Gastroesophageal sphincter (tissue), 4 donors: ENCODE results near the gene SPAG16. TPM values are rescaled to one million over a fixed set of nuclear protein-coding genes. Genes with fewer than 3 reads are reported as not detected.

Experiments used
- ATAC-seq: fragments of 150-250 bp; one replicate; pipeline ENCODE4 v1.9.1; 2016; ENCODE audit warnings: mild to moderate bottlenecking, moderate library complexity
- H3K27ac ChIP-seq, 4 donors: fragments of 200-600 bp; sonication (generic) in 3 of 4; 1 replicate in 3 of 4; 2 replicates in 1 of 4; pipeline ENCODE4 v1.5.1; 2016 to 2019
- H3K27me3 ChIP-seq: fragments of 200-600 bp; sonication (generic); one replicate; pipeline ENCODE4 v1.5.1; 2019
- H3K36me3 ChIP-seq, 2 donors: fragments of 200-600 bp; sonication (generic); one replicate each; pipeline ENCODE4 v1.5.1; 2019; ENCODE audit warnings: control low read depth in 1 of 2
- H3K4me1 ChIP-seq, 3 donors: fragments of 200-600 bp; sonication (generic); 1 replicate in 2 of 3; 2 replicates in 1 of 3; pipeline ENCODE4 v1.5.1; 2016 to 2019; ENCODE audit warnings: control low read depth in 2 of 3
- H3K4me3 ChIP-seq, 2 donors: fragments of 200-600 bp; sonication (generic); one replicate each; pipeline ENCODE4 v1.5.1; 2019; ENCODE audit warnings: mild to moderate bottlenecking in 1 of 2, moderate library complexity in 1 of 2
- H3K9me3 ChIP-seq, 3 donors: fragments of 200-600 bp; sonication (generic); one replicate each; pipeline ENCODE4 v1.5.1; 2017 to 2019; ENCODE audit warnings: control low read depth in 2 of 3
- CTCF ChIP-seq, 4 experiments: fragments of 200-600 bp in 2 of 4; fragments of 450-650 bp in 2 of 4; sonication (generic) in 1 of 4; IDR thresholded peaks; one replicate each; pipeline ENCODE4 v1.5.1; 2017 to 2019; ENCODE audit warnings: antibody characterized with exemption in 4 of 4, mild to moderate bottlenecking in 2 of 4, moderate library complexity in 2 of 4
- EP300 ChIP-seq: sonication (generic); formaldehyde crosslinking; IDR thresholded peaks from one replicate; pipeline ENCODE4 v1.6.1; 2017; ENCODE audit warnings: antibody characterized with exemption, mild to moderate bottlenecking
- POLR2A ChIP-seq, 2 donors: fragments of 450-650 bp; IDR thresholded peaks; one replicate each; pipeline ENCODE4 v1.6.1; 2017; ENCODE audit warnings: antibody characterized with exemption in 2 of 2, mild to moderate bottlenecking in 2 of 2, moderate library complexity in 1 of 2
- POLR2AphosphoS5 ChIP-seq: sonication (generic); formaldehyde crosslinking; IDR thresholded peaks from one replicate; pipeline ENCODE4 v1.6.1; 2017; ENCODE audit warnings: antibody characterized with exemption
- WGBS, 2 donors: methylation state at CpG; one replicate each; pipeline ENCODE4 v1.1.5; 2018; ENCODE audit warnings: low coverage in 1 of 2; 5-methylcytosine and 5-hydroxymethylcytosine counted together
- total RNA-seq, 4 donors: library from RNA; depleted of rRNA; stranded (reverse); fragments of >200 nt; gene quantifications; one replicate each; pipeline ENCODE4 v1.1.0, GENCODE V29; 2016

The SPAG16 gene
- total RNA-seq, 4 donors from 2014 or later, result 28.9 to 39.8 (median 36.7) TPM

DNA sequence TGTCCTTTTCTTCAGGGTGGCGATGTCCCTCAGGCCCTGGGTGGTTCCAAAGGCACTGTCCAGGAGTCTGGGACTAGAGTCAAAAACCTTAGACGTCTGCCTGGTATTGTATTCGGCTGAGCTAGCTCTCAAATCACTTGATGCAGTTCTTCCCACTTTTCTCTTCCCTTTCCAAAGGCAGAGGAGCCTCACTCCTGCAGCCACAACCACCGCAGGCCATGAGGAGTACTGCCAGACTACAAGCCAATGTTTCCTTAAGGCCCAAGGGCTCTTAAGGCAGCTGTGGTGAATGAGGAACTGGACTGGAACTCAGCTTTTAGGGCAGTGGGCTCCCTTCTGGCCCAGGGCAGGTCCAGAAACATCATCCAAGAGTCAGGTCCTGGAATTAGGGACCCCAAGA, 360.7 kb downstream of the SPAG16 start:
- ATAC-seq, result no peak
- peaks cover 0 to 5% (median 0%) of the 10 kb centered on the region in 3 donors for H3K9me3 ChIP-seq
- H3K4me1 ChIP-seq, result no peaks in the 10 kb centered on the region
- H3K27me3 ChIP-seq, result no peaks in the 10 kb centered on the region
- H3K27ac ChIP-seq, result no peak overlapping the region
- H3K4me3 ChIP-seq, result no peak overlapping the region
- no peak for TF ChIP-seq CTCF (IDR thresholded peaks at IDR 0.05)
- no peak for TF ChIP-seq EP300
- no peak for TF ChIP-seq POLR2A (IDR thresholded peaks at IDR 0.05)
- no peak for TF ChIP-seq POLR2AphosphoS5
- no peaks in the 10 kb centered on the region for H3K36me3 ChIP-seq
- 73 to 80% methylated on average over 2 to 3 of the region's 4 CpGs for WGBS, 2 donors

DNA sequence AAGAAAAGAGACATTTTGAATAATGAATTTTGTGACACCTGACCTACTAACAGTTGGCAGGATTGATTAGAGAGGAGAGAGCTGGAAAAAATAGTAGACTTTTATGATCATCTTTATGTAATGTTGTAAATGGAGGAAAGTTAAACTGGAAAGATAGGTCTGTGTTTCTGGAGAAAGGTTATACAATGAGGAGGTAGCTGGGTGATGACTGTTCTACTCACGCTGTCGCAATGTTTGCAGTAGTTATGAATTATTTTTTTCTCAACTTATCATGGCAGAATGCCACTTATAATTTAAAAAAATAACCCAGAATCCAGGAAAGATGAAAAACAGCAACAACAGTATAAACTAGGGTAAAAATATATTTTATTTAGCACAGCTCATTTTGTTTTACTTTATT, 364.9 kb downstream of the SPAG16 start:
- no peak overlapping the region for H3K27ac ChIP-seq
- no peak for ATAC-seq
- no peak for TF ChIP-seq CTCF (IDR thresholded peaks at IDR 0.05)
- no peak for TF ChIP-seq POLR2AphosphoS5
- TF ChIP-seq POLR2A (IDR thresholded peaks at IDR 0.05), result no peak
- no peak for TF ChIP-seq EP300
- H3K4me3 ChIP-seq, result no peak overlapping the region
- H3K9me3 ChIP-seq, result no peaks in the 10 kb centered on the region
- H3K27me3 ChIP-seq, result no peaks in the 10 kb centered on the region
- 72 to 81% methylated on average over 2 of the region's 2 CpGs for WGBS, 2 donors
- H3K36me3 ChIP-seq, result no peaks in the 10 kb centered on the region
- H3K4me1 ChIP-seq, result no peaks in the 10 kb centered on the region

DNA sequence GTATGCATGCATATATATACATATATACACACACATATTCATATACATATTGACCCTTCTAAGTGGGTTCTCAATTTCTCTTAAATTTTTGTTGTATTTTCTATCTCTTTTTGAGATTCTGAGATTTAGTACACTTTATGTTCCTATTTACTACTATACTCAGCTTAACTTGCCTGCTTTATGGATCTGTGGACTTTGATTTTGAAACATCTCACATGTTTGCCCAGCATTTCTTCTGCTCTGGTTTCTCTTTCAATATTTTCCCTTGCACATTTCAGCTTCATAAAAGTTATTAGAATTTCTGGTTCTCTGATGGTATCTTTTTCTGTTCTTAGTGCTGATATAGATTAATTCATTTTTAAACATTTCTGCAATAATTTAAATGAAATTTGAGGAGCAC, 380.6 kb downstream of the SPAG16 start:
- H3K4me1 ChIP-seq, result no peaks in the 10 kb centered on the region
- ATAC-seq, result no peak
- peaks cover 0 to 24% (median 0%) of the 10 kb centered on the region in 3 donors for H3K9me3 ChIP-seq
- H3K4me3 ChIP-seq, result no peak overlapping the region
- no peaks in the 10 kb centered on the region for H3K27me3 ChIP-seq
- H3K27ac ChIP-seq, result no peak overlapping the region
- H3K36me3 ChIP-seq, result no peaks in the 10 kb centered on the region
- no peak for TF ChIP-seq POLR2A (IDR thresholded peaks at IDR 0.05)
- no peak for TF ChIP-seq POLR2AphosphoS5
- no peak for TF ChIP-seq EP300
- no peak for TF ChIP-seq CTCF (IDR thresholded peaks at IDR 0.05)

GRCh38 chr2:213669657-213670056, 385.4 kb downstream of the SPAG16 start:
- Histone ChIP-seq H3K9me3 (peaks cover 0 to 18% (median 0%) of the 10 kb centered on the region in 3 donors), H3K27me3 (no peaks in the 10 kb centered on the region), H3K4me1 (no peaks in the 10 kb centered on the region), H3K27ac (no peak overlapping the region), H3K36me3 (no peaks in the 10 kb centered on the region), H3K4me3 (no peak overlapping the region)
- ATAC-seq, result no peak
- 76 to 79% methylated on average over 2 to 4 of the region's 4 CpGs for WGBS, 2 donors
- TF ChIP-seq POLR2A (IDR thresholded peaks at IDR 0.05) (no peak), CTCF (IDR thresholded peaks at IDR 0.05) (no peak), EP300 (no peak), POLR2AphosphoS5 (no peak)

GRCh38 chr2:213678437-213679218, 394.4 kb downstream of the SPAG16 start:
- H3K4me1 ChIP-seq, result no peaks in the 10 kb centered on the region
- ATAC-seq, result no peak
- WGBS, 2 donors, result 73 to 75% methylated on average over 5 to 6 of the region's 6 CpGs
- no peak overlapping the region for H3K27ac ChIP-seq
- H3K4me3 ChIP-seq, result no peak overlapping the region
- TF ChIP-seq POLR2AphosphoS5, result no peak
- no peak for TF ChIP-seq POLR2A (IDR thresholded peaks at IDR 0.05)
- no peak for TF ChIP-seq EP300
- TF ChIP-seq CTCF (IDR thresholded peaks at IDR 0.05), result no peak
- peaks cover 0 to 5% (median 0%) of the 10 kb centered on the region in 3 donors for H3K9me3 ChIP-seq
- H3K27me3 ChIP-seq, result no peaks in the 10 kb centered on the region
- no peaks in the 10 kb centered on the region for H3K36me3 ChIP-seq
